ENCODE data around the gene COPE.

The COPE gene

GRCh38 chr19:18893587-18894253, 25.5 kb downstream of the COPE start:
- DNase-seq: no peak

DNA sequence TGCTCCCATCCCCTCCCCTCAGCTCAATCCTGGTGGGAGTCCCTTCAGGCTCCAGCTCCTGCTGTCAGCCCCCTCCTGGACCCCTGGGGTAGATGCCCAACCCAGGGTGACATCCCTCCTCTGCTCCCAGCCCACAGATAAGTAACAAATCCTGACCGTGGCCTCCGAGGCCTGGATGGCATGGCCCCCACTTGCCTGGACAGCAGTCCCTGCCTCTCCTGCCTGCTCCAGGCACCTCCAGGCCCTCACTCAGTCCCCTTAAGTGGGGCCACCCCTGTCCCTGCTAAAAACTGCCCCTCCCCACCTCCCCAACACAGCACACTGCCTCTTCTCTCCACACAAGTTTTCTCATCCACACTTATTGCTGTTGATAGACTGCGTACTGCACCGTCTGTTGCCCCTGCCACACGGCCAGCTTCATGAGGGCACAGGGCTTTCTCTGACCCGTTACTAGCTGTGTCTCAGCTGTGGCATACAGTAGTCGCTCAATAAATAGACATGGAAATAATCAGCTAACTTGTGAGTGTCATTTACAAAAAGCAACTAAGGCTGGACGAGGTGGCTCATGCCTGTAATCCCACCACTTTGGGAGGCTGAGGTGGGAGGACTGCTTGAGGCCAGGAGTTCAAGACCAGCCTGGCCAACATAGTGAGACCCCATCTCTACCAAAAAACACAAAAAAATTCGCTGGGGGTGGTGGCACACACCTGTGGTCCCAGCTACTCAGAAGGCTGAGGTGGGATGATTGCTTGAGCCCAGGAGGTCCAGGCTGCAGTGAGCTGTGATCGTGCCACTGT, 29.0 kb downstream of the COPE start:
- DNase-seq: no peak

DNA sequence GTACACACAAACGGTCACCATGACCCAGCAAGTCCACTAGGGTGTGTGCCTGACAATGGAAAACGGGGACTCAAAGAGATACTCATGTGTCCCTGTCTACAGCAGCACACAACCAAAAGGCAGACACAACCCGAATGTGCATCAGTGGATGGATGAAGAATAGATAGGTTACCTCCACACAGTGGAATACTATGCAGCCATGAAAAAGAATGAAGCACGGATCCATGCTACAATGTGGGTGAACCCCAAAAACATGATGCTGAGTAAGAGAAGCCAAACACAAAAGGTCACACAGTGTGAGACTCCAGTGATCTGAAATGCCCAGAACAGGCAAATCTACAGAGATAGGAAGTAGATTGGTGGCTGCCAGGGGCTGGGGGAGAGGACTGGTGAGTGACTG, 32.2 kb downstream of the COPE start:
- DNase-seq: no peak

GRCh38 chr19:18883526-18884304, 35.5 kb downstream of the COPE start:
- DNase-seq: no peak

- no peak for DNase-seq
These were observed 37.7 kb downstream of the COPE start for GRCh38 chr19:18881491-18881890.

- DNase-seq: peak; percentile 28
These were observed 39.4 kb downstream of the COPE start for GRCh38 chr19:18879579-18880373.

GRCh38 chr19:18878858-18879578, 40.2 kb downstream of the COPE start:
- DNase-seq: no peak

DNA sequence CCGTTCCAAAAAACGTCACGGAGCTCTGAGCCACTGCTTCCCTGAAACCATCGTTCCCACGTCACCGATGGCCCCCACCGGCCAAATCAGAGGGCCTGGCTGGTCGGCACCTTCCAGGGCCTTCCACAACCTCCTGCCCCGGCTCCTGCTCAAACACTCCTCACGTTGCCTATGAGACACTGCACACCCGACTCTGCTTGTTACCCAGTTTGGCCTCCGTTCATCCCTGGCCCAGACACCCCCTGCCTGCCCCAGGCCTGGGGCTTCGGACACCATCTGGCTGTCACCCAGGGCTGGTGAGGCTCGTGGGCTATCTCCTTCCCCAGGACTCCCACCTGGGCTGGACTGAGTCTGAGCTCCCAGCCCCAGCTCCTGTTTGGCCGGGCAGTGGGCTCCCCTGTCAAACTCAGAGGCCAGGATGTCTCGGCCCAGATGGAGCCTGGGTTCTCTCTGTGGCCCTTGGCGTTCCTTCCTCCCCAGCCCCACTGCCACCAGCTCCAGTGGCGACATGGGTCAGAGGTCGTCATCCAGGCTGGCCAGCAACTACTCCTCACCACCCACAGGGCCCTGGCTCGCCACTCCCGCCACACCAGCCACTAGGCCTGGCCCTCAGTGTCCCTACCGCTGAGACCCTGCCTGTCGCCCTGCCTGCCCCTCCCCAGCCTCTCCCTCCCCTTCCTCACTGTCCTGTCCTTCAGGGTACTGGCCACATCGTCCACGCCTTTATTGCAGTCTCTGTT, 41.0 kb downstream of the COPE start:
- DNase-seq: no peak

- no peak for DNase-seq
These were observed 42.3 kb downstream of the COPE start for GRCh38 chr19:18876865-18877264.

GRCh38 chr19:18875726-18876125, 43.5 kb downstream of the COPE start:
- DNase-seq: no peak

DNA sequence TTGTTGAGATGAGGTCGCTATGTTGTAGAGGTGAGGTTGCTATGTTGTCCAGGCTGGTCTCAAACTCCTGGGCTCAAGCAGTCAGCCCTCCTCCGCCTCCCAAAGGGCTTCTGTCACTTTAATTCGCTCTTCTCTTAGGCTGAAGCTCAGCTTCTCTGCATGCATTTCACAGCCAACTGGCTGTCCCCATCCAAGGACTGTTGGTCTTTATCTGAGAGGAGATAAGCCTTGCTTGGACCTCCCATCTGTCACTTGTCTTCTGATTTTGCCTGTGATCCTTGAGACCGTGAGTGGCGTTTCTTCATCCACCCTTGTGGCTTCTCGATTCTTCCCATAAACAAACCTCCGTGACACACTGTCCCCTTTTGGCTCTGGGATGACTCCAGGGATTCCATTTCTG, 47.6 kb downstream of the COPE start:
- no peak for DNase-seq

DNA sequence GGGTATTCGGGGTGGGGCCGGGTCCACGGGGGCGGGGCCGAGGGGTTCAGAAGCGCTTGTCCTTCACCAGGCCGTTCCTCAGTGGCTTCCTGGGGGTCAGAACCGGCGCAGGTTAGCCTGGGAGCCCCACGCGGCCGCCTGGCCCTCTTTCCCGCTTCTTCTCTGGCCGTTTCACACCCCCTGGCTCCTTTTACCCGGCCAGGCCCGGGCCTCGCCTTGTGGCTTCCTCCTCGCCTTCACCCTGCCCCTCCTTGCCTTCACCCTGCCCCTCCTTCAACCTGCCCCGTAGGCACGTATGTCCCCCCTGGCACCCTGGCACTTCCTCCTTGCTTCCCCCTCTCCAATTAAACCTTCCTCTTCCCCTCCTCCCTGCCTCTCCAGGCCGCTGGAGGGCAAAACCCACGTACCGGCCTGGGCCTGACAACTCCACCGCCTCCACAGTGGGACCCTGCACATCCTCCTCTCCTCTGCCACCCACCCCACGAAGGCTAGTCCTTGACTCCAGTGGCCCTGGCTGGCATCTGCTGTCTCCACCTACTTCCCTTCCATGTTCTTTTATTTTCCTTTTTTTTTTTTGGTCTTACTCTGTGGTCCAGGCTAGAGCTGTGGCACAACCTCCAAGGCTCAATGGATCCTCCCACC, 48.5 kb downstream of the COPE start:
- no peak for DNase-seq

- DNase-seq: no peak
These were observed 49.2 kb downstream of the COPE start for GRCh38 chr19:18869781-18870530.

- DNase-seq: no peak
These were observed 50.1 kb downstream of the COPE start for GRCh38 chr19:18869023-18869618.

DNA sequence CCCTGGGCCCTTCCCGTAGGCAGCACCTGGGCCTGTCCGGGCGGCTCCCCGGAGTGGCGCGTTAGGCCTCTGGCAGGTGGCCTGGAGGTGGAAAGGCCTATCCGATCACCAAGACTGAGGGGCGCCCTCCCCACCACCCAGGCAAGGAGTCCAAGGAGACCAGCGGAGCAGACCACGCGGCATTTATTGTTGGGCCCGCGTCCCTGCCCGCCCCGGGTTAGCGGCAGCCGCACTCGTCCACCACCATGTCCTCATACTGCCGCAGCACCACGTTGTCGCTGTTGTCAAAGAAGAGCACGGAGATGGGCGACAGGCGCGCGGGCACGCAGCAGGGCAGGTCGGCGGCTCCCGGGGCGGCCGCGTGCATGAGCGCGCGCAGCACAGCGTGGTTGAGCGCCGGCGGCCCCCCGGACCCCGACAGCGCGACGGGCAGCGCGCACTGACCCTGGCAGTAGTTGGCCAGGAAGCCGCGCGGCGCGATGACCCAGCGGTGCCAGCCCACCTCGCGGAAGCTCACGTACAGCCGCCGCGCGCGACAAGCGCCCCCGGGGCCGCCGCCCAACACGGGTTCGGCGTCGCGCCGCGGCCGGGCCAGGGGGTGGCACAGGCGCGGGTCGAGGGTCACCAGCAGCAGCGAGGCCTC, 50.7 kb downstream of the COPE start:
- DNase-seq: no peak

DNA sequence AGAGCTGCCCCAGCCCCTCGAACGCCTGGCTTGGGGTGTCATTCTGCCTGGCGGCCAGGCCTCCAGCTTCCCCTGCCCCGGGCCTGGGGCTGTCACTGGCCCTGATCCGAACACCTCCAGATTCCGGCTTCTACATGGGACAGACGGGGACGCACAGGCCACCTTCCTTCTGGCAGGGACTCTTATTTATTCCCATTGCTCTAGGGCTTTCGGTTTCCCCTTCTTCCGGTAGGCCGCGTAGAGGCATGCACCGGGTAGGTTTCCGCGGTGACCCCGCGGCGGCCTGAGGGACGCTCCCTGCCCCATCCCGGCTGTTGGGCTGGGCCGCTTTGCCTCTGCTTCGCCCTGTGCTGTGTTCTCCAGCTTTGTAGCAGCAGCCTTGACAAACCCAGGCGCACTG, 51.4 kb downstream of the COPE start:
- DNase-seq: no peak

GRCh38 chr19:18867199-18867598, 52.0 kb downstream of the COPE start:
- DNase-seq: no peak

DNA sequence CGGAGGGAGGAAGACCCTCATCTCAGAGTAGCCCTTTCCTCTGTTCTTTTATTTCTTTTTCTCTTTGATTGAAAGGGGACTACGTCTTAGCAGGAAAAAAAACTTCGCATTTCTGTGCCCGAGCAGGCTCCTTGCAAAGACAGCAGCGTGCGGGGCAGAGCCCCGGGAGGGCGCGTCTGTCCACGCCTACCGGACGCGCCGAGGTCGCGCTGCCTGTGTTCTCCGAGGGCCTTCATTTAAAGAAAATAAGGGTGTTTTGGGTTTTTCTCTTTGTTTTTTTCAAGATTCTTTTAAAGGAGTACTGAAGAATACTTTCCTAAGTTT, 52.4 kb downstream of the COPE start:
- DNase-seq: no peak

All from CD4-positive, alpha-beta T cell treated with Interleukin-10 for 1 hour (primary cell).